Activated T-helper 2 cell treated with anti-CD3 and anti-CD28 coated beads, Interferon-gamma antibody, Interleukin-2, Interleukin-4, amounts not matched to agents 10 μg/mL and 5 μg/mL and 100 μg/mL, durations not matched to agents 14 hours and 24 hours and 36 hours (primary cell): ENCODE data around the gene DMXL1. TPM values are rescaled to one million over a fixed set of nuclear protein-coding genes. Genes with fewer than 3 reads are reported as not detected.
A peak's percentile ranks its signal among the peaks of the same experiment; 100 is the strongest.

Experiments used
- DNase-seq: peaks from one replicate; pipeline ENCODE4 v3.0.0; 2021; ENCODE audit warnings: low spot score
- H3K27ac Mint-ChIP-seq: one replicate; pipeline ENCODE4 v1.8.0; 2021; ENCODE audit warnings: mixed read lengths
- H3K27me3 Mint-ChIP-seq: one replicate; pipeline ENCODE4 v1.8.0; 2021; ENCODE audit warnings: low read depth, mixed read lengths
- H3K36me3 Mint-ChIP-seq: one replicate; pipeline ENCODE4 v1.8.0; 2021; ENCODE audit warnings: low read depth, mixed read lengths
- H3K4me1 Mint-ChIP-seq: one replicate; pipeline ENCODE4 v1.8.0; 2021; ENCODE audit warnings: low read depth, mixed read lengths
- H3K4me3 Mint-ChIP-seq: one replicate; pipeline ENCODE4 v1.8.0; 2021; ENCODE audit warnings: low read depth, mild to moderate bottlenecking, moderate library complexity, mixed read lengths
- H3K9me3 Mint-ChIP-seq: one replicate; pipeline ENCODE4 v1.8.0; 2021; ENCODE audit warnings: mixed read lengths
- intact Hi-C: fragments of 100-400 bp; cut with micrococcal nuclease; formaldehyde crosslinking; loops from one replicate; pipeline ENCODE4 v1.15.1; 2023
- total RNA-seq: library from RNA; stranded (reverse); gene quantifications from 2 replicates; pipeline ENCODE4 v1.2.3, GENCODE V29; 2022

The DMXL1 gene
- total RNA-seq, 1 donor from 2014 or later: 26.7 TPM

DNA sequence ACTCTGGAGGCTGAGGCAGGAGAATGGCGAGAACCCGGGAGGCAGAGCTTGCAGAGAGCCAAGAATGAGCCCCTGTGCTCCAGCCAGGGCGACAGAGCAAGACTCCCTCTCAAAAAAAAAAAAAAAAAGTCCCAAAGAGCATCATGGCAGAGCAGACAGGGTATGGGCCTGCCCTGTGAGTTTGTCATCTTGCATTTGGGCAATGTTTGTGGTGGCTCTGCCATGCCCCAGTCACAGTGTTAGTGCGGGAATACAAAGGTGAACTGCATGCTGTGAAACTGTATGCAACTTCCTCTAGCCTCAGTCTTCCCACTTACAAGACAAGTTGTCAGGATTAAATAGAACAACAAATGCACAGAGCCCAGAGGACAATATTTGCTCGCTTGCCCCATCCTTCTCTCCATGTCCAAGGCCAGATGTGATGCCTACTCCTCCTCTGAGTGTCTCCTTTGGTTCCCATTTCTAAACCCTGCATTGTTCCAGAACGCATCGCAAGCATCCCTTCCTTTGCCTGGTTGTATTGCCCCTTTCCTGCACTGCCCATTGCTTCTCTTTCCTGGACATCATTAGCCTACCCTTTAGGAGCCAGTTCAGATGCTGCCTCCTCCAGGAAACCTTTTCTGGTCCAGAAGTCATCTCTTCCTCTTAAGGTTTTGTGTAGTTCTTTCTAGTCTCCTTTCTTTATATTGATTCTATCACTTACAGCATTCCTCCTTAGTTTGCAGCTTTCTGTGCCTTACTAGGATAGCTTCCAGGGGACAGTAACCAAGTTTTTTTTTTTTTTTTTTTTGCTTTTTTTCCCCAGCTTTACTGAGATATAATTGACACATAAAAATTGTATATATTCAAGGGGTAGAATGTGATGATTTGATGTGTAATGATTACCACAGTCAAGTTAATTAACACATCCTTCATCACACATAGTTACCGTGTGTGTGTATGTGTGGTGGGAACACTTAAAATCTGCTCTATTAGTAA lies 215.9 kb downstream of the DMXL1 start:
- H3K9me3 Mint-ChIP-seq: peaks cover 4% of the 10 kb centered on the region

GRCh38 chr5:119287547-119288111 lies 216.7 kb downstream of the DMXL1 start:
- H3K9me3 Mint-ChIP-seq: peaks cover 4% of the 10 kb centered on the region
- peaks cover 41% of the 10 kb centered on the region for H3K36me3 Mint-ChIP-seq
- peak overlapping the region; percentile 77 for H3K4me3 Mint-ChIP-seq
- intact Hi-C loops: loop anchor here (1.0 to 5.0 kb wide), 7 partner anchors 13 to 208 kb away; no protein-coding TSS in a partner anchor
- DNase-seq: peak; percentile 47
- H3K4me1 Mint-ChIP-seq: peaks cover 91% of the 10 kb centered on the region
- H3K27me3 Mint-ChIP-seq: no peaks in the 10 kb centered on the region
- H3K27ac Mint-ChIP-seq: peak overlapping the region; percentile 97

More for the DNA sequence above, 215.9 kb downstream of the DMXL1 start:
- Mint-ChIP-seq H3K36me3 (peaks cover 39% of the 10 kb centered on the region), H3K27ac (peak overlapping the region; percentile 97), H3K4me1 (peaks cover 96% of the 10 kb centered on the region), H3K4me3 (peak overlapping the region; percentile 77), H3K27me3 (no peaks in the 10 kb centered on the region)
- DNase-seq: no peak
- intact Hi-C loops: loop anchor here (1.0 to 5.0 kb wide), 5 partner anchors 12 to 111 kb away; no protein-coding TSS in a partner anchor

DNA sequence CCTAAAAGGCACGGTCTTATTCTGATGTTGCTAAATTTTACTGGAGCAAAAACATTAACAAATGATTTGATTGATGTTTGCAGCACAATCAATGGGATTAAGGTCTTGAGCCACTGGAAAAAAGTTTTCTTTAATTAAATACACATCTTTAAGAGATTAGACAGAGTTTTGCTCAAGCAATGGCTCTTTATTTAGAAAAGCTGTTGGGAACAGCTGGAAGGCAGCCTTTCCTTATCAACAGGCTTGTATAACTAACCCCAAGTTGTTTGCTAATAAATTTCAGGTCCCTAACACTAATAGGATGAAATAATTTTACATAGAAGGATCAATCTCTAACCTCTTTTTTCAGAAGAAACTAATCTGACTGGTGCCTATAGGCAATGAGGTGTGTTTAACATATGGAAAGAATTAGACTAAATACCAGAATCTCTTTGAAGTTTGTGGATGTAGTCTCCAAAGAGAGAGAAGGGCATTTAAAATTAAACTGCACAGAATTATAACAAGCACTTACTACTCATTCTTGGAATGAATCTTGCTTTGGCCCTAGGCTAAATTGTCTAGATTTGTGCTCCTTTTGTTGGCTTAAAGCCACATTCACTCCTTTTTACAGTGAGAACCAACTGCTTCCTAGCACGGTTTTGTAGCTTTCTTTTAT lies 217.6 kb downstream of the DMXL1 start:
- Mint-ChIP-seq H3K9me3 (peaks cover 9% of the 10 kb centered on the region), H3K36me3 (peaks cover 40% of the 10 kb centered on the region), H3K27me3 (no peaks in the 10 kb centered on the region), H3K4me3 (peak overlapping the region; percentile 77), H3K27ac (peak overlapping the region; percentile 97), H3K4me1 (peaks cover 87% of the 10 kb centered on the region)
- intact Hi-C loops: loop anchor here (1.0 to 5.0 kb wide), 3 partner anchors 15 to 209 kb away; no protein-coding TSS in a partner anchor
- DNase-seq: no peak

DNA sequence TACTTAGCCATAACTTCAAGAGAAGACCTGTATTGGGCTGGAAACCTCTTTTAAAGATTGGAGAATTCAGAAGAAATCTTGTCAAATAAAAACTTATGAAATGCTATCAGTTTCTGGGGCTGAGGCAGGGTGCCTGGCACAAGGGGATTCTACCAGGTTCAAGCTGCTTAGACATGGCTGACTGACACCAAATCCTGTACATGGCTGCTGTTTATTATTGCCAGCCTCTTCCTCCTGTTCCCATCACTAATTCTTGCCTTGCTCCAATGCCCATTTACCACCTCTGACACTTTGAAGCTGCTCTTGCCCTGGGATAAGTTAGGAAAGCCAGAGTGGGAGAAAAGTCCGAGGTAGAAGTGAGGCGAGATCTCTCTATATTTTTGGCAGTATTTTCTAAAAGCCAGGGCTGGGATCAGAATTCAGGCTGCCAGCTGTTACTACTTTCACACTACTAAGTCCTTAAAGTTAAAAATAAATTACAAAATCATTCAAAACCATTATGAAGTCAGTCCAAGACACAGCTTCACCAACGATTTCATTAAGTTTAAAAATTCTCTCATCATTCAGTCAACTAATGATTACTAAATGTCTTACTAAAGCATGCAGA lies 218.7 kb downstream of the DMXL1 start:
- H3K36me3 Mint-ChIP-seq: peaks cover 40% of the 10 kb centered on the region
- peak overlapping the region; percentile 24 for H3K4me3 Mint-ChIP-seq
- DNase-seq: no peak
- intact Hi-C loops: loop anchor here (5.0 kb wide), 1 partner anchor 53 kb away; no protein-coding TSS in a partner anchor
- peaks cover 79% of the 10 kb centered on the region for H3K4me1 Mint-ChIP-seq
- peak overlapping the region; percentile 73 for H3K27ac Mint-ChIP-seq
- H3K27me3 Mint-ChIP-seq: no peaks in the 10 kb centered on the region
- peaks cover 11% of the 10 kb centered on the region for H3K9me3 Mint-ChIP-seq

DNA sequence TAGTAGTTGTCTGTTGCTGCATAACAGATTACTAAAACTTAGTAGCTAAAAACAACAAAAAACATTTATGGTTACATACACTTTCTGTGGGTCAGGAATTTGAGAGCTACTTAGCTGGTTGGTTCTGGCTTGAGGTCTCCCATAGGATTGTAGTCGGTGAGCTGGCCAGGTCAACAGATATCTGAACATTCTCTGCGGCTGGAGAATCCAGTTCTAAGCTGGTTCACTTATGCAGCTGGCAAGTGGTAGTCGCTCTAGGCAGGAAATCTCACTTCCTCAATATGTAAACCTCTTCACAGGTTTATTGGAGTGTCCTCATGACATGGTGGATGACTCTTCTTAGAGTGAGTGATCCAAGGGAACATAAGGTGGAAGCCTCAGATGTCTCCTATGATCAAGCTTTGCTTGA lies 219.3 kb downstream of the DMXL1 start:
- Mint-ChIP-seq H3K27ac (peak overlapping the region; percentile 34), H3K36me3 (peaks cover 46% of the 10 kb centered on the region), H3K27me3 (no peaks in the 10 kb centered on the region), H3K4me3 (peak overlapping the region; percentile 14), H3K4me1 (peaks cover 73% of the 10 kb centered on the region), H3K9me3 (peaks cover 11% of the 10 kb centered on the region)
- DNase-seq: no peak
- intact Hi-C loops: no loop called here

DNA sequence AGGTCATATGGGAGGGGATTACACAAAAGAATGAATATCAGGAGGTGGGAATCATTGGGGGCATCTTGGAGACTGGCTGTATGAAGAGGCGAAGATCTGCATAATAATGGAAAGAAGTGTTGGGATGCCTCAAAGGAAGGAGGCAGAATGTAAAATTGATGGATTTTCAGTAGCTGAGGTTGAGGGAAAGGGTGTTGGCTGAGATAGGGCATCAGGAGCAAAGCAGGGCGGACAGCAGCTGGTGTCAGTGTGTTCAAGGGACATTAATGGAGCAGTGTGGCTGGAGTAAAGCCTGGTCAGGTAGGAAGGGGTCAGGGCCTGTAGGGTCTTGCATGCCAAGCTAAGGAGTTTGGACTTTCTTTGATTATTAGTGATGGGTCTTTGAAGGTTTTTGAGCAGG lies 219.7 kb downstream of the DMXL1 start:
- H3K27ac Mint-ChIP-seq: peak overlapping the region; percentile 34
- H3K27me3 Mint-ChIP-seq: no peaks in the 10 kb centered on the region
- DNase-seq: no peak
- peaks cover 11% of the 10 kb centered on the region for H3K9me3 Mint-ChIP-seq
- H3K4me1 Mint-ChIP-seq: peaks cover 69% of the 10 kb centered on the region
- peak overlapping the region; percentile 14 for H3K4me3 Mint-ChIP-seq
- intact Hi-C loops: no loop called here
- peaks cover 46% of the 10 kb centered on the region for H3K36me3 Mint-ChIP-seq

GRCh38 chr5:119291056-119291455 lies 220.2 kb downstream of the DMXL1 start:
- peak overlapping the region; percentile 34 for H3K27ac Mint-ChIP-seq
- no peaks in the 10 kb centered on the region for H3K27me3 Mint-ChIP-seq
- peaks cover 11% of the 10 kb centered on the region for H3K9me3 Mint-ChIP-seq
- H3K36me3 Mint-ChIP-seq: peaks cover 46% of the 10 kb centered on the region
- H3K4me1 Mint-ChIP-seq: peaks cover 64% of the 10 kb centered on the region
- H3K4me3 Mint-ChIP-seq: no peak overlapping the region
- DNase-seq: no peak
- intact Hi-C loops: no loop called here

DNA sequence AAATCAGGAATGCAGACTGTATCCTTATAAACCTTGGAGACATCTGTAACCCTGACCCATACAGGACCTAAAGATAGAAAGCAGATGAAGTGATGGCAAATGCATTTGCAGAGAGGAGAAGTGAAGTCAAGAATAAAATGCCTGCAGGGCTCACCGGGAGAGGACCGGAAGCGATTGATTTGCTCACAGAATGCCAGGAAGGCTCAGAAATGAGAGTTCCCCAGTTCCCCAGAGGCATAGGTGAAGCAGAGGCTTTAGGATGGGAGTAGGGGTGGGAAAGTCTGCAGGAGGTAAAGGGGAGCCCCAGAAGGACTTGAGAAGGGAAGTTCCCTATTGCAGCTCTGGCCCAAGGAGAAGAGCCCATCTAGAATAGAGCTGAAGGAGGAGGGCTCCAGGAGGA lies 221.0 kb downstream of the DMXL1 start:
- peaks cover 52% of the 10 kb centered on the region for H3K36me3 Mint-ChIP-seq
- H3K4me3 Mint-ChIP-seq: peak overlapping the region; percentile 0
- no peak overlapping the region for H3K27ac Mint-ChIP-seq
- DNase-seq: no peak
- peaks cover 13% of the 10 kb centered on the region for H3K9me3 Mint-ChIP-seq
- H3K4me1 Mint-ChIP-seq: peaks cover 57% of the 10 kb centered on the region
- no peaks in the 10 kb centered on the region for H3K27me3 Mint-ChIP-seq
- intact Hi-C loops: no loop called here

DNA sequence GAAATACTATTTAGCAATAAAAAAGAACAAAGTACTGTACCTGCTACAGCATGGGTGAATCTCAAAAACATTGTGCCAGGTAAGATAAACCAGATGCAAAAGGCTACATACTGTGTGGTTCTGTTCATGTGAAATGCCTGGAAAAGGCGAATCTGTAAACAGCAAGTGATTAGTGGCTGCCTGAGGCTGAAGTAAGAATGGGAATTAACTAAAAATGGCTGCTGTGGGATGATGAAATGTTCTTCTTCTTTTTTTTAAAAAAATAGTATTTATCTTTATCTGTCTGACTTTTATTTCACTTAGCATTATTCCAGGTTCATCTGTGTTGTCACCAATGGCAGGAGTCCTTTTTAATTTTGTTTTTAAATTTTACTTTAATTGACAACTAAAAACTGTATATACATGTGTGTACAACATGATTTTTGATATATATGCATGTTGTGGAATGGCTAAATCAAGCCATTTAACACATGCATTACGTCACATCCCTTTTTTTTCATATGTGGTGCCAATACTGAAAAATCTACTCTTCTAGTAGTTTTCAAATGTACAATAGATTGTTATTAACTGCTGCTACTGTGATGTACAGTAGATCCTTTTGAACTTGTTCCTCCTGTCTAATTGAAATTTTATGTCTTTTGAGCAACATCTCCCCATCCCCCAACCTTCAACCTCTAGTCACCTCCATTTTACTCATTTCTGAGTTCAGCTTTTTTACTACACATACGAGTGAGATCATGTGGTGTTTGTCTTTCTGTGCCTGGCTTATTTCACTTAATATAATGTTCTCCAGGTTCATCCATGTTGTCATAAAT lies 222.0 kb downstream of the DMXL1 start:
- intact Hi-C loops: no loop called here
- no peak for DNase-seq
- Mint-ChIP-seq H3K27me3 (no peaks in the 10 kb centered on the region), H3K4me1 (peaks cover 47% of the 10 kb centered on the region), H3K36me3 (peaks cover 55% of the 10 kb centered on the region), H3K9me3 (peaks cover 15% of the 10 kb centered on the region), H3K27ac (no peak overlapping the region), H3K4me3 (no peak overlapping the region)

DNA sequence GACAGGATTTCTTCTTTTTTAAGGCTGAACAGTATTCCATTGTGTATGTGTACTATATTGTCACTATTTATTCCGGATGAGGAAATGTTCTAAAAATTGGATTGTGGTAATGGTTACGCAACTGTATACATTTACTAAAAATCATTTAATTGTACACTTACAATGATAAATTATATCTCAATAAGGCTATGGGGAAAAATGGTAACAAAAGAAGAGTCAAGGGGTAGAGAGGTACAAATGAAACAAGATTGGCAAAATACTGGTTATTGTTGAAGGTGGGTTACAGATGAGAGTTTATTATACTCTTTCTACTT lies 222.6 kb downstream of the DMXL1 start:
- Mint-ChIP-seq H3K9me3 (peaks cover 15% of the 10 kb centered on the region), H3K4me3 (no peak overlapping the region), H3K27ac (no peak overlapping the region), H3K36me3 (peaks cover 53% of the 10 kb centered on the region), H3K4me1 (peaks cover 42% of the 10 kb centered on the region), H3K27me3 (no peaks in the 10 kb centered on the region)
- intact Hi-C loops: no loop called here
- no peak for DNase-seq
